GM18498 (cell line): ENCODE data around the gene ACY1.
A peak's percentile ranks its signal among the peaks of the same experiment; 100 is the strongest.
"Not testable (repeated sequence)": the region's sequence is repeated elsewhere in the genome, so short reads cannot be mapped to it uniquely, and the experiment has no call there.

Source experiments
- ATAC-seq: cut with Tn5 transposase; IDR thresholded peaks from one replicate; pipeline ENCODE4 v1.9.1; 2021; ENCODE audit warnings: mild to moderate bottlenecking, moderate library complexity; ENCODE audit not compliant: unreplicated experiment

The ACY1 gene

DNA sequence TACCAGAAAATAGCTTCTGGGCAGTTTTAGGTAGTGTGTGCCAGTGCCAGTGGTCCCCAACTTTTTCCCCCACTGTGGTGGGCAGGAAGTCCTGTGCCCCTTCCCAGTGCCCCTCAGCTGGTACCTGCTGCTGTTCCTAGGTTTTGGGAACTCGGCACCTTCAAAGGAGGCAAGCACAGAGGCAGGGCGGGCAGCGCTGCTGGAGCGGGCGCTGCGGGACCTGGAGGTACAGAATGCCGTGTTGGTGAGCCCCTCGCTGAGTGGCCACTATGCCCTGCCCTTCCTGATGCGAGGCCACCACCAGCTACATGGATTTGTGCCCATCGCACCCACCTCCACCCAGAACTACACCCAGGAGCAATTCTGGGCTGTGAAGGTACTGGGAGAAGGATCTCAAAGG lies 3.1 kb upstream of the ACY1 start:
- ATAC-seq, result no peak

DNA sequence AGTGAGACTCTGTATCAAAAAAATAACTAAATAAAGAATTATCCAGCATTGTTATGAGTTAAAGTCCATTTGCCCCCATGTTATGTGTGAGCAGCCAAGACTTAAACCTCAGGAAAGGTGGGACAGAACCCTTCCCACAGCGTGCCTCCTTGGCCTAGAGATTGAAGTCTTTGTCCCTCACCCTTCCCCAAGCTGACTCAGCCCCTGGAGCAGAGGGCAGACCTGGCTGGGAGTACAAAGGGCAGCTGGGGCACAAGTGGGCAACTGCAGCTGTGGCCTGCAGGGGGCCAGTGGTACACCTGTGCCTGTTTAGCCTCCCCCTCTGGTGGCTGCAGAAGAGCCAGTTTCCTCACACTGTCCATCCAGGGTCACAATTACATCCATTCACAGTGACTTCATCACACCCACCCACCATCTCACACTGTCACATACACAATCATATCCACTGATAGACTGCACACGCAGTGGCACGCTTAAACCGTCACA lies 940 bp upstream of the ACY1 start:
- ATAC-seq, result peak; percentile 53

DNA sequence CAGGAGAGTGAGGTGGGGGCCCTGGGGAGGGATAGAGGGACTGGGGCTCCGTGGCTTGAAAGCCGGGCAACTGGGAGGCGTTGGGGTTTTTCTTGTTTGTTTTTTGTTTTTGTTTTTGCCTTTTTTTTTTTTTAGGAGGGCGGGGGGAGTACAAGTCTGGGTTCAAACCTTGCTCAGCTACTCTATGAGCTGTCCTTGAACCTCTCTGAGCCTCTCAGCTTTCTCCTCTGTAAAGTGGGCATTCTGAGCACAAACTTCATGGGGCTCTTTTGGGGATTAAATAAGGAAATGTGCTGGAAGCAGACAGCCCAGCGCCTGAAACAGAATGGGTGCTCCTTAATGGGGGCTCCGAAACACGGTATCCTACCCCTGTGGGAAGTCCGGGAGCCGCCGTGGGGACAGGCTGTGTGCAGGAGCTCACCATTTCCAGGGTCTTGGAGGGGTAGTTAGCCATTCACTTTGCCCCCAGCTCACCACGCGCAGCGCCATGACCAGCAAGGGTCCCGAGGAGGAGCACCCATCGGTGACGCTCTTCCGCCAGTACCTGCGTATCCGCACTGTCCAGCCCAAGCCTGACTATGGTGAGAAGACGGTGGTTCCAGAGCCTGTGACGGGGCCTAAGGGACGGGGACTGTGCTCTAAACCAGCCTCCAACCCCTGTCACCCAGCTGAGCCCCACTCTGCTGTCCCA lies 388 bp downstream of the ACY1 start:
- no peak for ATAC-seq

DNA sequence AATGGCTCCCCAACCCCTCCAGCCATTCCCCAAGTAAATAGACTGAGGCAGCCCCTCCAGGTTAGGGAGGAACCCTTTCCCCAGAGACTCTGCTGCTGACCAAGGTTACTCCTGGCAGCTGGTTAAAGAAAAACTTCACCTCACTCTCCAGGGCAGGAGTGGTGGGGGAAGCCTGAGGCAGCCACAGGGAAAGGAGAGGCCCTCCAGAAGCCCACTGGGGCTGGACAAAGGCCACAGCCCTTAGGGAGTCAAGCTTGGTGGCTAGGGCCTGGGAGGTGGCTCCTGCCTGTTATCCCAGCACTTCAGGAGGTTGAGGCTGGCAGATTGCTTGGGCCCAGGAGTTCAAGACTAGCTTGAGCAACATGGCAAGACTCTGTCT lies 923 bp downstream of the ACY1 start:
- no peak for ATAC-seq

DNA sequence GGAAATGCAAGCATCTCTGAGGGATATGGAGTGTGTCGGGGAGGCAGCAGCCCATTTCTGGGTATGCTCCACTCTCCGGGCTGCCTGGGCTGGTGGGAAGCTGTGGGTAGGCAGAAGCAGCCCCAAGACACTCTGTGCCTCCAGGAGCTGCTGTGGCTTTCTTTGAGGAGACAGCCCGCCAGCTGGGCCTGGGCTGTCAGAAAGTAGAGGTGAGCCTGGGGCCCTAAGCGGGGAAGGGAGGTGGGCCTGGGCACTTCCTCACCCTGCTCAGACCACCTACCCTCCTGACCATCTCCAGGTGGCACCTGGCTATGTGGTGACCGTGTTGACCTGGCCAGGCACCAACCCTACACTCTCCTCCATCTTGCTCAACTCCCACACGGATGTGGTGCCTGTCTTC lies 1.7 kb downstream of the ACY1 start:
- no peak for ATAC-seq

DNA sequence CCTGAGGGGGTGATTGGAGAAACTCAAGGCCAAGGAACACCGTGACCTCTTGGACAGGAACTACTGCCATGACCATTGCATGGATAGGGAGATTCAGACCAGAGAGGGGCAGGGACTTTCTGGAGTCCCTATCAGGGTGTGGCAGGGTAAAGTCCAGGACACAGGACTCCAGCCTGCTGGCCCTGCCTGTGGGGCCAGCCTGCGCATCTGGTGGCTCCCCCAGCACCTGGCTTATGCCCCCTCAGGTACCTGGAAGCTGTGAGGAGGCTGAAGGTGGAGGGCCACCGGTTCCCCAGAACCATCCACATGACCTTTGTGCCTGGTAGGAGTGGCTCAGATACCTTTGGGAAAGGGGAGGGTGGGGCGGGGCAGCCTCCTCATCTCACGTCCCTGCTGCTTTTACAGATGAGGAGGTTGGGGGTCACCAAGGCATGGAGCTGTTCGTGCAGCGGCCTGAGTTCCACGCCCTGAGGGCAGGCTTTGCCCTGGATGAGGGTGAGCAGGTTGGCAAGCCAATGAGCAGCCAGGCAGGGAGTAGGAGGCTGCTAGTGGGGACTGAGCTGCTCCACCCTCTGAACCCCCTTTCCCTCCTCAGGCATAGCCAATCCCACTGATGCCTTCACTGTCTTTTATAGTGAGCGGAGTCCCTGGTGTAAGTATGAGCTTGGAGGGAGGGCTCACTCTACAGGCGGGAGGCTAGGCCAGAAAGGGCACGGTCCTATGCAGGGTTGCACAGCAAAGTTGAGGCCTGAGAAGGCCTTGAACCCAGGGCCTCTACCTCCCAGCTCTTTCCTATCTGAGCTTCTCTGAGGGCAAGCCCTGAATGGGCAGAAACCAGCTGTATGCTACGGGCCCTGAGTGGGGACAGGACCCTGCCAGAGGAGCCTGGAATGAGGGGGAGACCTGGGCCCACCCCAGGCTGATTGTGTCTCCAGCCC lies 2.9 kb downstream of the ACY1 start:
- ATAC-seq, result no peak

DNA sequence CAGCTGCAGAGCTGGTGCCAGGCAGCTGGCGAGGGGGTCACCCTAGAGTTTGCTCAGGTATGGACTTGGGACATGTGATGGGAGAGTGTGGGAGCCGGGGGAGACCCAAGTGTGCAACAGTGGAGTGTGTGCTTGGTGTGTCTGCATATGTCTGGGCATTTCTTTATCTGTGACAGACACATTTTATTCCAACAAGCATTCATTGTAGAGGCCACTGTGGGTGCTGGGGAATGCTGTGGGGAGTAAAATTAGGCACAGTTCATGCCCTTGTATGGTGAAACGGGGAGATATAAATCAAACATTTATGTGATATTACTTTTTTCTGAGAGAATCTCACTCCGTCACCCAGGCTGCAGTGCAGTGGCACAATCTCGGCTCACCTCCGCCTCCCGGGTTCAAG lies 4.2 kb downstream of the ACY1 start:
- no peak for ATAC-seq

DNA sequence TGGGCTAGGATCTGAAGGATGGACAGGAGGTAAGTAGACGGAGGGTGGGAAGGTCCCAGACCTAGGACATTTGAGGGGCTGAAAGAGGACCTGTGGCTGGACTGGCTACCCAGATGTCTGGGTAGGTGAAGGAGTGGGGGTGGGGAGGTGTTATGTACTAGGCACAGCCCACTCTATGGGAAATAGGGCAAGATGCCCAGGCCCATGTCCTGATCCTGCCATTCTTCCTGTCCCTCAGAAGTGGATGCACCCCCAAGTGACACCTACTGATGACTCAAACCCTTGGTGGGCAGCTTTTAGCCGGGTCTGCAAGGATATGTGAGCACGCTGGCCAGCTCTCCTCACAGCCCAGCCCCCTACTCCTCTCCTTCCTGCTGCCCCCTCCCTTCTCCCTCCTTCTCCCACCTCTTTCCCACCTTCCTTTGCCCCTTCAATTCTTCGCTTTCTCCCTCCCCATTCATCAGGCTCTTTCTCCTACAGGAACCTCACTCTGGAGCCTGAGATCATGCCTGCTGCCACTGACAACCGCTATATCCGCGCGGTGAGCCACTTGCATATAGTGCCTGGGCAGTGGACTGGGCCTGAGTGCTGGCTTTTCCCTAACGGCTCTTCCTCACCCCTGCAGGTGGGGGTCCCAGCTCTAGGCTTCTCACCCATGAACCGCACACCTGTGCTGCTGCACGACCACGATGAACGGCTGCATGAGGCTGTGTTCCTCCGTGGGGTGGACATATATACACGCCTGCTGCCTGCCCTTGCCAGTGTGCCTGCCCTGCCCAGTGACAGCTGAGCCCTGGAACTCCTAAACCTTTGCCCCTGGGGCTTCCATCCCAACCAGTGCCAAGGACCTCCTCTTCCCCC lies 5.2 kb downstream of the ACY1 start:
- ATAC-seq, result no peak

DNA sequence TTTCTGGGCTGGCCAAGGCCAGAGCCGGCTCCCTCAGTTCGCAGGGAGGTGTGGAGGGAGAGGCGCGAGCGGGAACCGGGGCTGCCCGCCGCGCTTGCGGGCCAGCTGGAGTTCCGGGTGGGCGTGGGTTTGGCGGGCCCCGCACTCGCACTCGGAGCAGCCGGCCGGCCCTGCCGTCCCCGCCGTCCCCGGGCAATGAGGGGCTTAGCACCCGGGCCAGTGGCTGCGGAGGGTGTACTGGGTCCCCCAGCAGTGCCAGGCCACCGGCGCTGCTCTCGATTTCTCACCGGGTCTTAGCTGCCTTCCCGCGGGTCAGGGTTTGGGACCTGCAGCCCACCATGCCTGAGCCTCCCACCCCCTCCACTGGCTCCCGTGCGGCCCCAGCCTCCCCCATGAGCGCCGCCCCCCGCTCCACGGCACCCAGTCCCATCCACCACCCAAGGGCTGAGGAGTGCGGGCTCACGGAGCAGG lies 7.2 kb downstream of the ACY1 start:
- not testable (repeated sequence) for ATAC-seq

DNA sequence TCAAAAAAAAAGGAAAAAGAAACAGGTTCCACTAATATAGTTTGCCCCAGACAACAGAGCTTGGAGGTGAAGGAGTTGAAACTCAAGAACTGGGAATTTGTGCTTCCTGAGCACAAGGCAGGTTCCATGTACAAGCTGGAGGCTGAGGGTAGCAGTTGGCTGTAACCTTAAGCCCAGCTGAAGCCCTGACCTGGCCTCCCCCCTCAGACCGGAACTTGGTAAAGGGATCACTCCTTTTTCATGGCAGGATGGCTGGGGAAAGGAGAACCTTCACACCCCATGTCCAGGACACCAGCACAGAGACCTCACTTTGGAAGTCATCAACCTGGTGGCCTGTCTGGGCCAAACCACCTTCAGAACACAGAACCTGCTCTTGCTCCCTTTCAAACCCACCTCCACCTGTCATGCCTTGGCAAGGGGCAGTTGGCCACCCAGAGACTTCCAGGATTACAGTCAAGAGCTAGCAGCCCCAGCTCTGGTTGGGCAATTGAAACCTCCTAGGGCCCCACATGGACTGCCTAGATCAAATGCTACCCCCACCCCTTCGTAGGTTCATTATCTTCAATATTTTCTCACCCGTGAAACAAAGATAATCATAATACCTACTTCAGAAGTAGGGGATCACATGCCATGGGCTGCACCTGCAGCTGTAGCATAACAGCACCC lies 8.8 kb downstream of the ACY1 start:
- no peak for ATAC-seq

DNA sequence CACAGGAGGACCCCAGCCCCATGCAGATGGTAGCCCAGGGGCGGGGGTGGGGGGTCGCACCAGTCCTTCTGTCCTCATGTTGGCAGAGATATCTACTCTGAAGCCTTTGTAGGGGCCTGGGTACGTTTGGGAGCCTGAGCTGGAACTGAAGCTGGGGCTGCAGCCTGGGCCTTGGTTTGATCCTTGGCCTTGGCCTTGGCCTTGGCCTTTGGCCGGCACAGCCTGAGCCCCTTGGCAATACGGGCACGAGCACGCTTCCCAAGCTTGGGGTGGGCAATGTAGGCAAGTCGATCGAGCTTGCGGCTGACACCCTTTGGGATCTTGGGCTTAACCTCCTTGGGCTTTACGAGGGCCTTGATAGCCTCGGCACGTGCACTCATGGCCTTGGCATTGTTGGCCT lies 10.3 kb downstream of the ACY1 start:
- ATAC-seq, result not testable (repeated sequence)

DNA sequence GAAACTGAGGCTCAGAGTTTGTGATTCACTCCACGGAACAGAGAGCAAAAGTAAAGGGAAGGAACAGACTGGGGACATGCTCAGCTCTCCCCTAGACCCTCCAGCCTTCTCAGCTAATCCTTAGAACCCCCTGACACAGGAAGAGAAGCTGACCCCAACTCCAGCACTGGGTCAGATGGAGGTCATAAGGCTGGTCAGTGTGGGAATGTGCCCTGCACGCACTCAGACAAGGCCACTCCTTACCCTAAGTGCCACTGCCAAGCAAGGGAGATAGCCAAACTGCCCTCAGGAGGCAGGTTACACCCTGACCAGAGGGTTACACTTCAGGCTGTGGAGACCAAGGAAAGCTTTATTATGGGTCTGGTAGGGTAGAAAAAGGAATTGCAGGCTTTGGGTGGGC lies 11.2 kb downstream of the ACY1 start:
- no peak for ATAC-seq

DNA sequence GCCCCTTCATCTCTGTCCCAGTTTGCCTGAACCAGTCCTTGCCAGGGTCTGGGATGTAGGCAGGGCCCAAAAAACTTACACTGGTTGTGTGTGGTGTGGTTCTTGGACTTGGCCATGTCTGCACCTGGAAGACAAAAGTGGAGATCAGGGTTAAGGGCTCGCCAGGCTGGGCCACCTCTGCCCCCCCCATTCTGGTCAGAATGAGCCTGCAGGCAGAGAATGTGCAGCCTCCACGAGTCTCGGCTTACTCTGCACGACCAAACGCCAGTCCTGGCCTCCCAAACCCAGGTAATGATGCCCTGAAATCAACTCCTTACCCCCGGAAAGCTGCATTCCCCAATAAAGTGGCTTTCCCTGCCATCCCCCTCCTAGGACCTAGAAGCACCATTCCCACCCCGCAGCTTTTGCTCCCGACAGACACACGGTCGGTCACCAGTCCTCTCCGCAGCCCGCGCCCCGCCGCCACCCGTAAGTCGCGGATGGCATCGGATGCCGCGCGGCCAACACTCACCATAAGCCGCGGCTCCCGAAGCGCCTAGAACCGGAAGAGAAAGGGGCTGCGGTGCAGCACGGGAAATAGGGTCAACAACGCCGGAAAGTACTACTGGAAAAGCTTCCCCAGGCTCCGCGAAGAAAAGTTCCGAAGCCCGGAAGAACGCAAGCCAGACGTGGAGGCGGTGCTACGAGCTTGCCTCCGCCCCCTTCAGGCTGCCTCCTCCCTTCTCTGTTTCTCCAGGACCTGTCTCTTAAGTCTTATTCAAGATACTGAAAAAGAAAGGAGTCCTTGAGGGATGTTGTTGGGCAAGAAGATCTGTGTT lies 12.2 kb downstream of the ACY1 start, which contains the start of gene RPL29:
TSS of gene RPL29 (minus strand) at position 550 of the 818 bp plus-strand sequence. CDS start at position 116, 434 bp downstream.
- ATAC-seq, result peak; percentile 86

DNA sequence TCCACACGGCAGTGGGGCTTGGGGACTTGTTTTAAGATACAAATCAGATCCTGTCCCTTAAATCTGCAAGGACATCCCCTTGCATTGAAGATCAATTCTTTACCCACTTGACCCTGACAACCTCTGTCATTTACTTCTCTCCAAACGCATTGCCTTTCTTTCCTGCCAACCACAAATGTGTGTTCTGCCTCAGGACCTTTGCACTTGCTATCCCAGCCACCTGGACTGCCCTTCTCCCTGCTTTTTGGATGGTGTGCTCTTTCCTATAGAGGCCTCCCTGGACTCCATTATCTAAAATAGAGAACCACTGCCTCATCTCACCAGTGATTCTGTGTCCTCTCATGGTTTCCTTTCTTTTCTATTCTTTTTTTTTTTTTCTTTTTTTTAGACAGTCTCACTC lies 13.8 kb downstream of the ACY1 start:
- no peak for ATAC-seq

DNA sequence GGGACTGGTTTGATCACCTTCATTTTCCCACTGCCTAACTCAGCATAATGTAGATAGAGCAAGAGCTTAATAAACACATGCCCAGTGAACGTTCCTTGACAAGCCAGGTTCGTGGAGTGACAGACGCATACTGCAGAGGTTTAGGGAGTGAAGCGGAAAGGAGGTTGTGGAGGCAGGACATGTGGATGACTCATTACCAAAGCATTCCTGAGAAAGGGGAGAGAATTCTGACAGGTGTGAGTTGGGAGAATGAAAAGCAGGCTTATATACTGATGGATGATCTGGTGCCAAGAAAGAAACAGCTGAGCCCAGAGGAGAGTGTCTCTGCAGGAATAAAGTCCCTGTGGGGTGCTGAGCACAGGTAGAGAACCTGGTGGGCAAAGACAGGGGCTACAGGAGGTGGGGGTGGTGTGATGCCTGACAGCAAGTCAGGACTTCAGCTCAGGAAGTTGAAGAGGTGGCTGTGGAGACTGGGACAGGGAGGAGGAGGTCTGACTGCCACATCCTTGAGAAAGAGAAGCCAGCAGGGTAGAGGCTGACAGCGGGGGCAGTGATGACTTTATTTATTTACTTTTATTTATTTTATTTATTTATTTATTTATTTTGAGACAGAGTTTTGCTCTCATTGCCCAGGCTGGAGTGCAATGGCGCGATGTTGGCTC lies 14.7 kb downstream of the ACY1 start:
- ATAC-seq, result no peak

DNA sequence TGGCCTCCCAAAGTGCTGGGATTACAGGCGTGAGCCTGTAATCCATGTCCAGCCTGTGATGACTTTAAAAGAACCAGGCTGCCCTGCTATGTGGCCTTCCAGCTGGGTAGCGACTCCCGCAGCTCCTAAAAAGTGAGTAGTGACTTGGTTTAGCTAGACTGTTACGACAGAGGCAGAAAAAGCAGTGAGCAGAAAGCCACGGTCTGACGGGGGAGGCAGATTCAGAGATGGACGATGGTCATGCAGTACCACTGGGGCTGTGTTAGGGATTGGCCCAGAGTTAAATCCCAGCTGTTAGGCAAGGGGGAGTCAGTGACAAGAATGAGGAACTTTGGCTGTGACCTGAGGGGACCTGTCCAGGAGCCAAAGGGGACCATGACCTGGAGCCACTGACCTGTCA lies 15.4 kb downstream of the ACY1 start:
- no peak for ATAC-seq

DNA sequence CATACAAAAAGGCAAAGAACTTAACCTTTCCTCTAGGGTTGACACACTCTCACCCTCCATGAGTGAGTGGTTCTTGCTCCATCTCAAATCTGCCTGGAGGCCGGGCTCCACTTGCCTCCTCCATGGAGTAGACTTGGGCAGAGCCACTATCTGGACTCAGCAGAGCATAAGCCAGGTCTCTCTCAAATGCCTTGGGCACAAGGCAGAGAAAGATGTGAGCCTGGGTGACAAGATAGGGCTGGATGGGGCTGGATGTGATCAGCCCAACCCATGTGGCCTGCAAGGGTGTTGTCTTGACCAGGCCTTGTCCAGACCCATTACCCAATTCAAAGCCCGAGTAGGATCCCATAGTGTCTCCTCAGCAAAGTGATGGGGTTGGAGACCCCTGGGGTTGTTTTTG lies 16.5 kb downstream of the ACY1 start:
- no peak for ATAC-seq

DNA sequence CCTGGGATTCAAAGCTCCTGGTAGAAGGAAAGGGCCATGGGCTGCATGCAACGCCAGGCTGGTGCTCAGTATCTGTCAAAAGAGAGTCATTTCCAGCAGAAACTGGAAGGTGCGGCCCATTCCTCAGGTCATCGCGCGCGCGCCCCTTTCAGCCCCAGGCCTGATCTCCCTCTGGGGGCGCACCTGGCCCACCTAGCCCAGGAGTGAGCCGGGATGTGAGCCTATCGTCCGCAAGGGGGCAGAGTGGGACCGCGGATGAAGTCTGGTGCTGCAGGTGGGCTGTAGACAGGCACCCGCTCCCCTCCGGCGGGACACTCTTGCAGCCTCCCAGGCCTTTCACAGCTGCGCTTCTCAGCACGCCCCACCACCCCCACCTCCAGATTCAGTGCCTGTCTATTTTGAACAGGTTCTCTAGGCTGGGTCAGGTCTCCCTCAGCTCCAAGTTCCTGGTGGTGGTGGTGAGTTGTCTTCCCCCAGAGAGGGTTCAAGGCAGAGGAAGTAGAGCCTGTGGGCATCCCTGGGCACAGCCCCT lies 18.2 kb downstream of the ACY1 start:
- peak; percentile 69 for ATAC-seq

DNA sequence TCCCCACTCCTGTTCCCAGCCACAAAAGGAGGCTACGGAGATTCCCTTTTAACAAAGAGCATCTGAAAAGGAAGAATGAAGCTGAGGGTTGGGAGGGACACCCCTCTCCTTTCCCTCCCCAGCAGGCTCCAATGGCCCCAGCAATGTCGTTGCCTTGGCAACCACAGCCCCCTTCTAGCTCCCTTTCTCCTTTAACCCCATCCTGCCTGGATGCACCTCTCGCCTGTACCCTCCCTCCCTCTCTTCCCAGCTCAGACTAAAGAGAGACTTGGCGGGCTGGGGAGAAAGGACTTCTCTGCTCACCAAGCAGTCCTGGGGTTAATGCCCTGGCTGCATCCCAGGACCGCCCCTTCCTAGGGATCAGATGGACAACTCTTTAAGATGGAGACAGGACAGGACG lies 19.4 kb downstream of the ACY1 start:
- ATAC-seq, result no peak
